CD4-positive, alpha-beta T cell (primary cell): Measurements from ENCODE around the gene CELA3B. TPM values are rescaled to one million over a fixed set of nuclear protein-coding genes. Genes with fewer than 3 reads are reported as not detected.
"Not testable (repeated sequence)": the region's sequence is repeated elsewhere in the genome, so short reads cannot be mapped to it uniquely, and the experiment has no call there.

Experiments
- ATAC-seq: fragments of 200-7000 bp; cut with Tn5 transposase; one replicate; pipeline ENCODE4 v1.10.0; 2022; ENCODE audit warnings: mild to moderate bottlenecking; ENCODE audit not compliant: poor library complexity
- CTCF ChIA-PET: fragments of 350-600 bp; sonication (Branson Sonifier 250); formaldehyde crosslinking; loops from one replicate; lab custom pipeline; 2021; ENCODE audit warnings: antibody characterized with exemption, inconsistent platforms; lab: Charles Lee
- POLR2A ChIA-PET: fragments of 350-600 bp; sonication (Branson Sonifier 250); formaldehyde crosslinking; loops from one replicate; lab custom pipeline; 2021; ENCODE audit warnings: antibody characterized with exemption, inconsistent platforms; lab: Charles Lee
- DNase-seq, 14 experiments: peaks; one replicate each; pipeline ENCODE4 v3.0.0-alpha.2; 2013 to 2020; ENCODE audit warnings: mixed read lengths in 2 of 14
- H3K27ac ChIP-seq, 2 donors: one replicate each; pipeline versions ENCODE4 v1.5.1 to v1.7.0; 2013; ENCODE audit warnings: low read length in 2 of 2, low read depth in 1 of 2, mild to moderate bottlenecking in 1 of 2
- H3K27me3 ChIP-seq, 2 experiments: 1 replicate in 1 of 2; 2 replicates in 1 of 2; pipeline versions ENCODE4 v1.6.1 to v1.7.0; 2013; ENCODE audit warnings: low read length in 2 of 2, control low read depth in 1 of 2, mild to moderate bottlenecking in 1 of 2, moderate library complexity in 1 of 2; ENCODE audit not compliant: insufficient read depth in 2 of 2, control insufficient read depth in 1 of 2
- H3K36me3 ChIP-seq: one replicate; pipeline ENCODE4 v1.6.1; 2013; ENCODE audit warnings: low read length, control low read depth; ENCODE audit not compliant: insufficient read depth
- H3K4me1 ChIP-seq: one replicate; pipeline ENCODE4 v1.6.1; 2013; ENCODE audit warnings: low read length, control low read depth; ENCODE audit not compliant: insufficient read depth
- H3K4me3 ChIP-seq: one replicate; pipeline ENCODE4 v1.5.1; 2013; ENCODE audit warnings: mild to moderate bottlenecking, low read length, moderate library complexity
- H3K9me3 ChIP-seq, 2 experiments: 1 replicate in 1 of 2; 2 replicates in 1 of 2; pipeline versions ENCODE4 v1.6.1 to v1.7.0; 2013; ENCODE audit warnings: low read length in 2 of 2, mild to moderate bottlenecking in 2 of 2, control low read depth in 1 of 2, moderate library complexity in 1 of 2; ENCODE audit not compliant: control insufficient read depth in 1 of 2, insufficient read depth in 1 of 2
- H3K27ac Mint-ChIP-seq: one replicate; pipeline ENCODE4 v1.8.0; 2020; ENCODE audit warnings: mixed read lengths
- H3K27me3 Mint-ChIP-seq: one replicate; pipeline ENCODE4 v1.8.0; 2021; ENCODE audit warnings: mixed read lengths
- H3K36me3 Mint-ChIP-seq: one replicate; pipeline ENCODE4 v1.8.0; 2021; ENCODE audit warnings: low read depth, mixed read lengths
- H3K4me1 Mint-ChIP-seq: one replicate; pipeline ENCODE4 v1.8.0; 2021; ENCODE audit warnings: low read depth, mixed read lengths
- H3K4me3 Mint-ChIP-seq: one replicate; pipeline ENCODE4 v1.8.0; 2020; ENCODE audit warnings: mild to moderate bottlenecking, mixed read lengths
- H3K9me3 Mint-ChIP-seq: one replicate; pipeline ENCODE4 v1.8.0; 2020; ENCODE audit warnings: mixed read lengths
- intact Hi-C, 2 experiments: fragments of 100-400 bp; cut with DNase I in 1 of 2; cut with micrococcal nuclease in 1 of 2; formaldehyde crosslinking; loops; one replicate each; pipeline versions ENCODE4 v1.15.1 to v1.9.0; 2023 to 2025; cut with DNase I, micrococcal nuclease
- total RNA-seq, 174 experiments: library from RNA in 2 of 174; stranded (reverse) in 2 of 174; gene quantifications; one replicate each; pipeline ENCODE4 v1.2.3 and lab custom pipeline; 2021 to 2026

The CELA3B gene
- total RNA-seq, 2 experiments from 2014 or later: not detected

GRCh38 chr1:22002875-22003274 is 26.1 kb downstream of the CELA3B start:
- intact Hi-C loops, ATAC-seq, H3K27me3 ChIP-seq, H3K4me1 ChIP-seq, H3K27ac Mint-ChIP-seq, H3K4me3 Mint-ChIP-seq, POLR2A ChIA-PET, CTCF ChIA-PET, H3K4me1 Mint-ChIP-seq, H3K27me3 Mint-ChIP-seq, H3K9me3 Mint-ChIP-seq, H3K4me3 ChIP-seq, H3K9me3 ChIP-seq, H3K36me3 Mint-ChIP-seq, H3K36me3 ChIP-seq, DNase-seq, H3K27ac ChIP-seq: not testable (repeated sequence)

- H3K27ac ChIP-seq, intact Hi-C loops, CTCF ChIA-PET, DNase-seq, POLR2A ChIA-PET, H3K4me3 Mint-ChIP-seq, ATAC-seq, H3K27me3 ChIP-seq, H3K4me1 ChIP-seq, H3K36me3 Mint-ChIP-seq, H3K36me3 ChIP-seq, H3K9me3 Mint-ChIP-seq, H3K27ac Mint-ChIP-seq, H3K4me3 ChIP-seq, H3K4me1 Mint-ChIP-seq, H3K9me3 ChIP-seq, H3K27me3 Mint-ChIP-seq: not testable (repeated sequence)
Observed at GRCh38 chr1:22003959-22004358, 27.1 kb downstream of the CELA3B start.

- H3K4me3 Mint-ChIP-seq, H3K4me3 ChIP-seq, H3K9me3 ChIP-seq, H3K36me3 Mint-ChIP-seq, CTCF ChIA-PET, H3K27me3 Mint-ChIP-seq, ATAC-seq, H3K4me1 Mint-ChIP-seq, H3K9me3 Mint-ChIP-seq, H3K27ac ChIP-seq, H3K27ac Mint-ChIP-seq, H3K36me3 ChIP-seq, POLR2A ChIA-PET, H3K27me3 ChIP-seq, intact Hi-C loops, H3K4me1 ChIP-seq: not testable (repeated sequence)
- peak in 7 of 14 experiments; percentile 6 to 54 (median 20) for DNase-seq
Observed at GRCh38 chr1:22005261-22006149, 28.7 kb downstream of the CELA3B start.

- H3K9me3 Mint-ChIP-seq, H3K36me3 Mint-ChIP-seq, CTCF ChIA-PET, intact Hi-C loops, H3K27ac Mint-ChIP-seq, H3K4me3 ChIP-seq, H3K36me3 ChIP-seq, H3K4me1 Mint-ChIP-seq, H3K9me3 ChIP-seq, H3K27me3 ChIP-seq, H3K27me3 Mint-ChIP-seq, H3K4me3 Mint-ChIP-seq, DNase-seq, H3K27ac ChIP-seq, POLR2A ChIA-PET, ATAC-seq, H3K4me1 ChIP-seq: not testable (repeated sequence)
Observed at GRCh38 chr1:22006736-22007135, 29.9 kb downstream of the CELA3B start.

- H3K9me3 ChIP-seq, ATAC-seq, H3K4me3 ChIP-seq, H3K27me3 ChIP-seq, H3K27ac Mint-ChIP-seq, H3K4me3 Mint-ChIP-seq, H3K27ac ChIP-seq, H3K4me1 ChIP-seq, POLR2A ChIA-PET, CTCF ChIA-PET, H3K36me3 ChIP-seq, intact Hi-C loops, DNase-seq, H3K4me1 Mint-ChIP-seq, H3K9me3 Mint-ChIP-seq, H3K36me3 Mint-ChIP-seq, H3K27me3 Mint-ChIP-seq: not testable (repeated sequence)
Observed at GRCh38 chr1:22007262-22007661, 30.4 kb downstream of the CELA3B start.

- H3K27ac ChIP-seq, ATAC-seq, intact Hi-C loops, H3K27me3 Mint-ChIP-seq, H3K27ac Mint-ChIP-seq, H3K27me3 ChIP-seq, H3K4me3 Mint-ChIP-seq, H3K4me1 ChIP-seq, CTCF ChIA-PET, H3K36me3 Mint-ChIP-seq, DNase-seq, H3K9me3 Mint-ChIP-seq, POLR2A ChIA-PET, H3K9me3 ChIP-seq, H3K36me3 ChIP-seq, H3K4me3 ChIP-seq, H3K4me1 Mint-ChIP-seq: not testable (repeated sequence)
Observed at GRCh38 chr1:22009566-22009965, 32.7 kb downstream of the CELA3B start.

- H3K36me3 Mint-ChIP-seq, H3K27ac Mint-ChIP-seq, H3K27me3 Mint-ChIP-seq, H3K36me3 ChIP-seq, H3K27me3 ChIP-seq, H3K4me3 Mint-ChIP-seq, H3K4me3 ChIP-seq, H3K9me3 ChIP-seq, intact Hi-C loops, POLR2A ChIA-PET, CTCF ChIA-PET, H3K4me1 Mint-ChIP-seq, DNase-seq, H3K9me3 Mint-ChIP-seq, H3K4me1 ChIP-seq, ATAC-seq, H3K27ac ChIP-seq: not testable (repeated sequence)
Observed at GRCh38 chr1:22012752-22013151, 35.9 kb downstream of the CELA3B start.
